Astrocyte of the spinal cord (primary cell): ENCODE data around the gene ITFG1.

ENCODE experiments used
- DNase-seq: peaks from one replicate; pipeline ENCODE4 v3.0.0; 2011; ENCODE audit warnings: low read depth, low spot score
- H3K4me3 ChIP-seq: 2 replicates; pipeline ENCODE4 v1.5.1; 2011; ENCODE audit warnings: low read depth, mild to moderate bottlenecking, low read length, moderate library complexity
- in situ Hi-C: cut with HindIII; loops from 2 replicates; pipeline ENCODE4 v1.10.0; 2017; ENCODE audit warnings: low sequenced_read_pairs
- TF ChIP-seq, protein P1 (sequence below): IDR thresholded peaks from 2 replicates; pipeline ENCODE4 v1.5.1; 2012; ENCODE audit warnings: low read depth, mild to moderate bottlenecking, low read length, inconsistent platforms

The ITFG1 gene

DNA sequence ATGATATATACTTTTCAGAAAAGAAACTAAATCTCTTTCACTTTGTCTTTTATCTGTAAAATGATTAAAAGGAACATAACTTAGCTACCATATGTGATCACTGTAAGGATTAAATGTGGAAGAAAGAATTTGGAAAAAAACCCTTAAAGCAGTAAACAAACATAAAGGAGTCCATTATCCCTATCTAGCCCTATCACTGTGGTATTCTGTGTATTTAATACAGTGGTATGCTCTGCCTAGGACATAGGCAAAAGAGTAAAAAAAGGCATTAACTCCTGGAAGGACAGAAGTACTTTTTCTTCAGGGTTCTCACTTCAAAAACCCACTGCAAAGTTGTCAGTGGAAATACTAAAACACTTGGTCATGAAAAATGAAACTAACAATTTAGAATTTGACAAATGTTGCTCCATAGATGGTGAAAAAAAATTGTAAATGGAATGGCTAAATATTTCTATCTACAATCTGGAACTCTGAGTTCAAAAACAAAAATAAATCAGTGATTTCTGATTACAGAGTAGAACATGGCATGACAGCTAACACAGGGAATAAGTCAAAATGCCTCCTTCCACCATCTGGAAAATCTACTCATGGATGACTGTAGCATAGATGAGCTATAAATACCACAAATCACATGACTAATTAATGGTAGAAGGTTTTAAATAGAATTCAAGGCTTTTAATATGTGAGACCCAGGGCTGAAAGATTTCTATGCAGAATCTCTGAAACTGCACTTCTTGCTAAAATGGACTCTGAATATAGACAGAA lies 140.1 kb downstream of the ITFG1 start:
- no peak for DNase-seq
- TF ChIP-seq, protein P1, sequence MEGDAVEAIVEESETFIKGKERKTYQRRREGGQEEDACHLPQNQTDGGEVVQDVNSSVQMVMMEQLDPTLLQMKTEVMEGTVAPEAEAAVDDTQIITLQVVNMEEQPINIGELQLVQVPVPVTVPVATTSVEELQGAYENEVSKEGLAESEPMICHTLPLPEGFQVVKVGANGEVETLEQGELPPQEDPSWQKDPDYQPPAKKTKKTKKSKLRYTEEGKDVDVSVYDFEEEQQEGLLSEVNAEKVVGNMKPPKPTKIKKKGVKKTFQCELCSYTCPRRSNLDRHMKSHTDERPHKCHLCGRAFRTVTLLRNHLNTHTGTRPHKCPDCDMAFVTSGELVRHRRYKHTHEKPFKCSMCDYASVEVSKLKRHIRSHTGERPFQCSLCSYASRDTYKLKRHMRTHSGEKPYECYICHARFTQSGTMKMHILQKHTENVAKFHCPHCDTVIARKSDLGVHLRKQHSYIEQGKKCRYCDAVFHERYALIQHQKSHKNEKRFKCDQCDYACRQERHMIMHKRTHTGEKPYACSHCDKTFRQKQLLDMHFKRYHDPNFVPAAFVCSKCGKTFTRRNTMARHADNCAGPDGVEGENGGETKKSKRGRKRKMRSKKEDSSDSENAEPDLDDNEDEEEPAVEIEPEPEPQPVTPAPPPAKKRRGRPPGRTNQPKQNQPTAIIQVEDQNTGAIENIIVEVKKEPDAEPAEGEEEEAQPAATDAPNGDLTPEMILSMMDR = no peak
- H3K4me3 ChIP-seq = no peak overlapping the region
- in situ Hi-C loops = no loop called here

DNA sequence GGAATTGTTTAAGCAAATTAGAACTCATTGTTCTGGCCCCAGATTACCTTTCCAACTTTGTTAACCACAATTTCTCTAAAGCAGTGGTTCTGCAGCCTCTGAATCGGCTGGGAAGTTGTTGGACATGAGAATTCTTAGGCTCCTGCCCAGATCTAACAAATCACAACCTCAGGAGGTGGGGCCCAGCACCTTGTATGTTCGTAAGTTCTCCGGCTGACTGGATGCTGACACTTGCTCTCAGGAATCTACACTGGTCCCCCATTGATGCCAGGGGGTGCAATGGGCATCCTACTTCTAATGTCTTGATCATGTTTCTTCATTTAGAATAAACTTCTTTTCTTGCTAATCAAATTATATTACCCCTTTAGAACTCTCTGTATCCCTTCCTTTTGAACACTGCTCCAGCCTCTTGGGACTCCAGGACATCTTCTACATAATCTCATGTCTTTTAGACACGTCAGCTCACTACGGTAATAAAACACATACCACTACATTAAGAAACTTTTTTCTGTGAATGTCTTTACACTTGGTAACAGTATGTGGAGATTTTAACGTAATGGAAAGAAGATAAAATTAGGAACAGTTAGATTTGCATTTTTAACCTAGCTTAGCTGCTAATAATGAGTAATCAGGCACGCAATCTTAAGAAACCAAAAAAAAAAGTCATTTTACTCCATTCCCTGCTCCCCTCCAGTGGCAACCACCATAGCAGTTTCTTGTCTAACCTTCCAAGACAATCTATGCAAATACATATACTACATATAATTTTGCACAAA lies 143.2 kb downstream of the ITFG1 start:
- in situ Hi-C loops = no loop called here
- no peak for DNase-seq
- no peak overlapping the region for H3K4me3 ChIP-seq
- TF ChIP-seq, protein P1 = no peak

DNA sequence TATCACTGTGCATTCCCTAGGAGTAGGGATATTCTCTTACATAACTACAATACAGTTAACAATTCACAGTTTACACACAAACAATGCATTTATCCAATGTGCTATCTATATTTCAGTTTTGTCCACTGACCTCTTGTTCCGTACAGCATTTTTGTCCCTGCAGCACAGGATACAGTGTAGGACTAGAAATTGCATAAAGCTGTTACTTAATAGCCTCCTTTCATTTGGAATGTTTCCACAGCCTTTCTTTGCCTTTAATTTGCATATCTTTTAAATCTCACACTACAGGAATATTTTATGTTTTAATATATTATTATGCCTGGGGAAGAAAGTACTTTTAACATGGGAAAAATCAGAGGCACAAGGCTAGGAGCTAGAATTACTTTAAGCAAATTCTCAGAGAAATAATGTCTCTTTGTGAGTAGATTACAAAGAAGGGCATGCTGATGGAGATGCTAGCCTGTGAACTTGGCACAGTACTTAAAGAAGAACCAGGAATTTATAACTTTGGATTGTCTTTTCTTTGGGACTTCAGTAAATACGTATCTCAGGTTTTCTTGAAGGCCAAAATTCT lies 144.3 kb downstream of the ITFG1 start:
- TF ChIP-seq, protein P1 = no peak
- no peak for DNase-seq
- no peak overlapping the region for H3K4me3 ChIP-seq
- in situ Hi-C loops = no loop called here

DNA sequence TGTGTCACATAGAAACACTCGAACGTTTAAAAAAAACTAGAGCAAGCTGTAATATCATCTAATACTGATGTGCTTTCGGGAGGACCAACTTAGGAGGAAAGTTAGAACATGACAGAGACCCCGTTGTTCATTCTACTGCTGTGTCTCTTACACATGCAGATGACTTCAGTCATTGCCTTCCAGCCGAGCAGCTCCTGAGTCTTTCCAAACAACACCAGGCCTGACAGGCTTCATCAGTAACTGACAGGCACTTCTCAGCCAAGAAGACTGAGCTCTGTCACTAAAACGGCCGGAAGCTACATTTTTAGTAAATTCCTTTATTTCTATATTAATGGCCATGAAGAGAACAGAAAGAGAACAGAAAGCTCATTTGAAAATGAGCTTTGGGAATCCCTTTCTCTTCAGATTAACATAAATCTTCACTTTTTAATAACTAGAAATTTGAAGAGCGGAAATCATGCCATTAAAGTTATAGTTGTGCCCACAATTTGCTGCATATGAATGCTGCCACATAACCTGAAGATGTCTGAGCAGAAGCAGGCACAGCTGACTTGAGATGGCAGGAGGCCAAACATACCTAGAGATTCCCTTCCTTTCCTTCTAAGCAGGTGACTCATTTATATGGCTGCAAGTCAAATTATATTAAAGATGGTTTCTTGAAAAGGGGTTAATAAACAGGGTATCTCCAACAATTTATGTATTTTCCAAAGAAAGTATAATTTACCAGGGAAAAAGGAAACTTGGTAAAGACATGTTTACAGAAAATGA lies 148.9 kb downstream of the ITFG1 start:
- in situ Hi-C loops = no loop called here
- TF ChIP-seq, protein P1 = no peak

DNA sequence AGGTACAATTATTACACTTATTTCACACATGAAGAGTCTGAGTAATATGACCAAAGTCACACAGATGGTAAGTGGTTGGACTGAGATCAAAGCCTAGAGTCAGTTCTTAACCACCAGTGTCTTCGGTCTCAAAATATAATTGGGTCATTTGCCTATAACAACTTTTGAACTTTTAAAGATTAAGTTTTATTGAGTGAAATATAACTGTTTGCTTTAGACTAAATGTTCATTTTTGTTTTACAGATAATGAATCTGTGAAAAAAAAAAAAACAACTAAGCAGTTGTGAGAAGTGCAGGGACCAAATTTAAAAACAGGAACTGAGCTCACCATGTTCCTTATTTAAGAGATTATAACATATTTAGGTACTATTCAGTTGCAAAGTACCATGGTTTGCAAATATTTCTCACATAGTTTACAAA lies 150.1 kb downstream of the ITFG1 start:
- H3K4me3 ChIP-seq = no peak overlapping the region
- no peak for DNase-seq
- TF ChIP-seq, protein P1 = no peak
- in situ Hi-C loops = no loop called here

More for the DNA sequence above, 148.9 kb downstream of the ITFG1 start:
- no peak overlapping the region for H3K4me3 ChIP-seq
- DNase-seq = peak; percentile 37
